Spleen (tissue), 11 donors: ENCODE results near the gene KIAA1549. TPM values are rescaled to one million over a fixed set of nuclear protein-coding genes. Genes with fewer than 3 reads are reported as not detected.

Experiments
- DNase-seq: peaks from one replicate; pipeline ENCODE4 v3.0.0-alpha.2; 2020
- H3K27ac ChIP-seq, 8 donors: fragments of 200-600 bp; sonication (generic) in 7 of 8; 1 replicate in 4 of 8; 2 replicates in 4 of 8; pipeline versions ENCODE4 v1.5.0 to v1.8.0; 2016 to 2021; ENCODE audit warnings: inconsistent platforms in 4 of 8, mild to moderate bottlenecking in 4 of 8, moderate library complexity in 1 of 8
- H3K27me3 ChIP-seq, 7 donors: fragments of 200-600 bp; sonication (generic) in 6 of 7; replicated peaks in 1 of 7; 1 replicate in 4 of 7; 2 replicates in 3 of 7; pipeline versions ENCODE4 v1.5.0 to v1.8.0; 2016 to 2021; ENCODE audit warnings: inconsistent platforms in 3 of 7, mild to moderate bottlenecking in 1 of 7
- H3K36me3 ChIP-seq, 6 donors: fragments of 200-600 bp; sonication (generic) in 5 of 6; 1 replicate in 4 of 6; 2 replicates in 2 of 6; pipeline versions ENCODE4 v1.5.0 to v1.8.0; 2016 to 2021; ENCODE audit warnings: inconsistent platforms in 2 of 6
- H3K4me1 ChIP-seq, 6 donors: fragments of 200-600 bp; sonication (generic) in 5 of 6; 1 replicate in 3 of 6; 2 replicates in 3 of 6; pipeline versions ENCODE4 v1.5.0 to v1.8.0; 2016 to 2021; ENCODE audit warnings: inconsistent platforms in 3 of 6
- H3K4me3 ChIP-seq, 8 donors: fragments of 200-600 bp; sonication (generic) in 7 of 8; 1 replicate in 4 of 8; 2 replicates in 4 of 8; pipeline versions ENCODE4 v1.5.0 to v1.8.0; 2016 to 2021; ENCODE audit warnings: inconsistent platforms in 4 of 8, mild to moderate bottlenecking in 4 of 8, moderate library complexity in 2 of 8
- H3K9me3 ChIP-seq, 8 donors: fragments of 200-600 bp; sonication (generic) in 7 of 8; 1 replicate in 4 of 8; 2 replicates in 4 of 8; pipeline versions ENCODE4 v1.5.0 to v1.8.0; 2016 to 2021; ENCODE audit warnings: inconsistent platforms in 4 of 8
- CTCF ChIP-seq, 11 experiments: fragments of 200-600 bp in 7 of 11; fragments of 450-650 bp in 4 of 11; sonication (generic) in 4 of 11; IDR thresholded peaks in 8 of 11; conservative IDR thresholded peaks in 3 of 11; 1 replicate in 7 of 11; 2 replicates in 4 of 11; pipeline versions ENCODE4 v1.4.0 to v1.8.0; 2016 to 2021; ENCODE audit warnings: antibody characterized with exemption in 11 of 11, inconsistent platforms in 4 of 11, mild to moderate bottlenecking in 1 of 11
- POLR2A ChIP-seq, 3 donors: fragments of 450-650 bp; IDR thresholded peaks; one replicate each; pipeline ENCODE4 v1.5.1; 2017; ENCODE audit warnings: antibody characterized with exemption in 3 of 3, mild to moderate bottlenecking in 1 of 3
- POLR2AphosphoS5 ChIP-seq, 3 donors: sonication (generic); formaldehyde crosslinking; IDR thresholded peaks; one replicate each; pipeline ENCODE4 v1.5.1; 2017; ENCODE audit warnings: antibody characterized with exemption in 3 of 3
- WGBS, 5 donors: extraction: QIAGEN DNeasy Blood & Tissue Kit in 3 of 5; methylation state at CpG; one replicate each; pipeline versions ENCODE4 v1.1.5 to v1.1.7; 2013 to 2018; 5-methylcytosine and 5-hydroxymethylcytosine counted together
- intact Hi-C: fragments of 100-400 bp; cut with DNase I; formaldehyde crosslinking; loops from one replicate; pipeline ENCODE4 v1.15.0; 2023; ENCODE audit warnings: low total_unique reads
- polyA plus RNA-seq, 3 donors: library from polyadenylated mRNA; stranded (reverse); fragments of 200-250 nt; gene quantifications; one replicate each; pipeline ENCODE4 v1.2.1, GENCODE V29; 2013
- total RNA-seq, 7 donors: library from RNA; depleted of rRNA in 3 of 7; stranded (reverse); fragments of >200 nt in 3 of 7; fragmentation: NEBNext Ultra II Directional in 4 of 7; extraction: Animal tissue kit (Norgen Biotek cat#: 25700) in 4 of 7; gene quantifications; one replicate each; pipeline versions ENCODE4 v1.1.0 to v1.2.1, GENCODE V29; 2016 to 2021
- donor health status: healthy with polysubstance abuse.
- donor health status: DM: no; HTN: no; CAD: no; lungs with moderate emphysema.
- donor health status: DM: no; HTN: no; CAD: no.
- donor health status: Bipolar disorder and iron deficiency.
- donor health status: healthy.
- donor health status: DM: no; HTN: no; CAD: no.
- donor health status: DM: yes; HTN: yes; CAD: no.

KIAA1549 gene
- total and polyA plus RNA-seq, 10 donors = 0.03 to 1.8 (median 0.85) TPM

DNA sequence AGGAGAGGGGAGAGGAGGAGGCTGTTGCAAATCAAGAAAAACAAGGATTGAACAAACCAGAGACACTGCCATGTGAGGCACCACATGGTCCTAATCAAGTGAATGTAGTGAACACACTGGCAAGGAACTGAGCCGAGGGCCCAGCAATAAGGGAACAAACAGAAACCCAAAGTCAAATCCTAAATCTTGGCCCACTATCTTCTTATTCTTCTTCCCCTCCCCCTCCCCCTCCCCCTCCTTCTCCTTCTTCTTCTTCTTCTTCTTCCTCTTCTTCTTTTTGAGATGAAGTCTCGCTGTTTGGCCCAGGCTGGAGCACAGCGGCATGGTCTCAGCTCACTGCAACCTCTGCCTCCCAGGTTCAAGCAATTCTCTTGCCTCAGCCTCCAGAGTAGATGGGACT, 24.0 kb downstream of the KIAA1549 start:
- peaks cover 0 to 4% (median 0%) of the 10 kb centered on the region in 8 donors for H3K9me3 ChIP-seq
- no peak for TF ChIP-seq POLR2A (IDR thresholded peaks at IDR 0.05)
- no peak for TF ChIP-seq POLR2AphosphoS5 (IDR thresholded peaks at IDR 0.05)
- no peak for TF ChIP-seq CTCF (IDR thresholded peaks at IDR 0.05 in 8 of 11, conservative IDR thresholded peaks at IDR 0.05 in 3 of 11)
- 63 to 87% (median 84%) methylated on average over 3 of the region's 3 CpGs for WGBS, 5 donors

DNA sequence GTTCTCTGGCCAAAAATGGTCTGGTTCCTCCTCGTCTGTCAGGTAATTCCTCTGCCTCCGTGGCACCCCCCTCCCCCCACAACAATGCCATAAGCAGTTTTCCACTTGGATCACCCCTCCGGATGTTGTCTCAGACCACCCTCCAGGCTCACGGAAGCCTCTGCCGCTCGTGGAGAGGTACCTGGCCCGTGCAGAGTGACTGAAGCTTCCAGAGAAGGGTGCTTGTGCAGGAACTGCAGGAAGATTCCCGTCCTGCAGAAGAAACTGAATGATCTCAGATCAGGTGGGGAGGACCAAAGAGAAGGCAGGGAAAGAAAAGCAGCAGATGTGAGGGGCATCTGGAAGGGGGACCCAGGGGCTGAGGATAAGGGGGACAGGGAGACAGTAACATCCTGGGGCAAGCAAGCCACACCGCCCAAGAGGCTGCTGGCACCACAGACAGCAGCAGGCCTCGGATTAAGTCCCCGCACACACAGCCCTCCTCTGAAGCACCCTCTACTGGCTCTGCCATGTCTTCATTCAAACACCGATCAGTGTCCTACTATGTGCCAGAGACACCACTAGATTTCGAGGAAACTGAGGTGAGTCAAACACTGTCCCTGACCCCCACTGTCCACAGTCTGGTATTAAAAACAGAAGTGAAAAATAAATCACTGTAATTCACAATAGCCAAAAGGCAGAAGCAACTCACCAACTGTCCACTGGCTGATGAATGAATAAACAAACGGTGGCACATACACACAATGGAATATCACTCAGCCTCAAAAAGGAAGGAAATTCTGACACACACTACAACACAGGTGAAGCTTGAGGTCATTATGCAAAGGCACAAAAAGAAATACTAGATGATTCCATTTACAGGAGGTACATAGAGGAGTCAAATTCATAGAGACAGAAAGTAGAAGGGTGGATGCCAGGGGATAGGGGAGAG, 26.4 kb downstream of the KIAA1549 start:
- 76 to 89% (median 82%) methylated on average over 14 of the region's 14 CpGs for WGBS, 5 donors
- Histone ChIP-seq H3K9me3 (peaks cover 0 to 4% (median 0%) of the 10 kb centered on the region in 8 donors), H3K27me3 (no peaks in the 10 kb centered on the region), H3K27ac (no peak overlapping the region), H3K4me1 (no peaks in the 10 kb centered on the region), H3K4me3 (no peak overlapping the region), H3K36me3 (no peaks in the 10 kb centered on the region)
- no peak for TF ChIP-seq POLR2A (IDR thresholded peaks at IDR 0.05)
- TF ChIP-seq CTCF (IDR thresholded peaks at IDR 0.05 in 8 of 11, conservative IDR thresholded peaks at IDR 0.05 in 3 of 11) = no peak
- TF ChIP-seq POLR2AphosphoS5 (IDR thresholded peaks at IDR 0.05) = no peak
- intact Hi-C loops = no loop called here
- DNase-seq = no peak

More for the DNA sequence above, 24.0 kb downstream of the KIAA1549 start:
- H3K4me3 ChIP-seq = no peak overlapping the region
- intact Hi-C loops = no loop called here
- DNase-seq = no peak
- no peaks in the 10 kb centered on the region for H3K36me3 ChIP-seq
- no peaks in the 10 kb centered on the region for H3K4me1 ChIP-seq
- no peak overlapping the region for H3K27ac ChIP-seq
- H3K27me3 ChIP-seq = no peaks in the 10 kb centered on the region

DNA sequence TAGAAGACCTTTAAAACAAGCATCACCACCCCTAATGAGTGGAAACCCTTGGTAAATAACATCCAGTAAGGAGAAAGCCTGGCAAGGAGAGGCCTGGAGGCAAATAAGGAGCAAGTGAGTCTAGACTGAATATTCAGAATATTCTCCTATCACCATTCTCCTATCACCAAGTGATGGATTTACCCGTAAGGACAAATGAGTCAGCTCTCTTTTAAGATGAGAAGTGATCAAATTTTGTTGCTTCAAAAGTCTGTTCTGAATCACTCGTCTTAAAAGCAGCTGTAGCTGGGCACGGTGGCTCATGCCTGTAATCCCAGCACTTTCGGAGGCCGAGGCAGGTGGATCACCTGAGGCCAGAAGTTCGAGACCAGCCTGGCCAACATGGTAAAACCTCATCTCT, 28.4 kb downstream of the KIAA1549 start:
- no peaks in the 10 kb centered on the region for H3K27me3 ChIP-seq
- H3K36me3 ChIP-seq = no peaks in the 10 kb centered on the region
- peaks cover 0 to 4% (median 0%) of the 10 kb centered on the region in 8 donors for H3K9me3 ChIP-seq
- 89 to 95% (median 90%) methylated on average over 6 of the region's 6 CpGs for WGBS, 5 donors
- no peak overlapping the region for H3K4me3 ChIP-seq
- no peaks in the 10 kb centered on the region for H3K4me1 ChIP-seq
- no peak overlapping the region for H3K27ac ChIP-seq
- DNase-seq = no peak
- TF ChIP-seq CTCF (IDR thresholded peaks at IDR 0.05 in 8 of 11, conservative IDR thresholded peaks at IDR 0.05 in 3 of 11) (no peak), POLR2A (IDR thresholded peaks at IDR 0.05) (no peak), POLR2AphosphoS5 (IDR thresholded peaks at IDR 0.05) (no peak)
- intact Hi-C loops = no loop called here

DNA sequence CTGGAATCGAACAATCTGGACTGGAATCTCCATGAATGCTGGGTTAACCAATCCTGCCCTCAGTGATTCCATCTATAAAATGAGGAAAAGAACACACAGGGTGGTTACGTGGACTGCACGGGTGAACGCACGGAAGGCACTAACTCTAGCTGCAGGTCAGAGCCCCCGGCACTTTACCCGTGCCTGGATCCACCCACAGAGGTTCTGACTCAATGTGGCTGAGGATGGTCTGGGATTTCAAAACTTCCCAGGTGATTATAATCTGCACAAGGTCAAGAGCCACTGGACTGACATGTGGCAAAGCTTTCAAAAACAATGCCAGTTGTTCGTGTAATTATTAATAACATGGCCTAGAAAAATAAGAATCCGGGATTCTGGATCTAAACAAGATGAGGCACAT, 29.2 kb downstream of the KIAA1549 start:
- no peak for TF ChIP-seq POLR2A (IDR thresholded peaks at IDR 0.05)
- no peak for TF ChIP-seq POLR2AphosphoS5 (IDR thresholded peaks at IDR 0.05)
- TF ChIP-seq CTCF (IDR thresholded peaks at IDR 0.05 in 8 of 11, conservative IDR thresholded peaks at IDR 0.05 in 3 of 11) = no peak

More for the DNA sequence above, 29.2 kb downstream of the KIAA1549 start:
- 83 to 86% (median 85%) methylated on average over 9 of the region's 9 CpGs for whole genome bisulfite sequencing, 5 donors
- Histone ChIP-seq H3K9me3 (peaks cover 0 to 4% (median 0%) of the 10 kb centered on the region in 8 donors), H3K27ac (no peak overlapping the region), H3K4me3 (no peak overlapping the region), H3K4me1 (no peaks in the 10 kb centered on the region), H3K27me3 (no peaks in the 10 kb centered on the region), H3K36me3 (no peaks in the 10 kb centered on the region)
- intact Hi-C loops = no loop called here
- DNase-seq = no peak
